A549 (cell line): ENCODE data around the gene PERM1. TPM values are rescaled to one million over a fixed set of nuclear protein-coding genes. Genes with fewer than 3 reads are reported as not detected.
A peak's percentile ranks its signal among the peaks of the same experiment; 100 is the strongest.

Experiments used
- ATAC-seq, 2 experiments: fragments of 200-7000 bp in 1 of 2; fragments of >200 bp in 1 of 2; cut with Nextera tagmentation in 1 of 2; cut with Tn5 transposase in 1 of 2; 3 replicates each; pipeline versions ENCODE4 v1.8.0 to v1.9.1; 2018 to 2020; ENCODE audit warnings: mild to moderate bottlenecking in 1 of 2, moderate library complexity in 1 of 2
- CTCF ChIA-PET: fragments of 300-600 bp; sonication (Branson Sonifier 250); formaldehyde crosslinking; extraction: SDS; loops from one replicate; lab custom pipeline; 2021; ENCODE audit warnings: antibody characterized with exemption, inconsistent platforms; lab: Yijun Ruan, JAX
- POLR2A ChIA-PET: fragments of 350-600 bp; formaldehyde crosslinking; extraction: SDS; loops from one replicate; lab custom pipeline; 2021; ENCODE audit warnings: antibody characterized with exemption, inconsistent platforms; lab: Yijun Ruan, JAX
- DNase-seq, 2 experiments: peaks; one replicate each; pipeline versions ENCODE4 v3.0.0 to v3.0.0-alpha.2; 2011 to 2016; ENCODE audit warnings: low read depth in 1 of 2, low spot score in 1 of 2
- FAIRE-seq: peaks from 2 replicates; lab custom pipeline; 2011; peaks lifted over from hg19 to GRCh38; lab: Jason Lieb, UNC
- H3K27ac ChIP-seq, 2 experiments: fragments of >200 bp; sonication (Bioruptor Twin); formaldehyde crosslinking; 3 replicates each; pipeline ENCODE4 v1.5.1; 2016 to 2017
- H3K4me1 ChIP-seq: fragments of >200 bp; sonication (Bioruptor Twin); formaldehyde crosslinking; 3 replicates; pipeline ENCODE4 v1.6.1; 2016
- H3K4me2 ChIP-seq: fragments of >200 bp; sonication (Bioruptor Twin); formaldehyde crosslinking; 3 replicates; pipeline ENCODE4 v1.6.1; 2016
- H3K4me3 ChIP-seq: fragments of >200 bp; sonication (Bioruptor Twin); formaldehyde crosslinking; 3 replicates; pipeline ENCODE4 v1.5.1; 2016
- H3K9me3 ChIP-seq: fragments of >200 bp; sonication (Bioruptor Twin); formaldehyde crosslinking; 3 replicates; pipeline ENCODE4 v1.6.1; 2016
- CEBPB ChIP-seq, 2 experiments: fragments of >200 bp in 1 of 2; sonication (Bioruptor Twin) in 1 of 2; formaldehyde crosslinking in 1 of 2; IDR thresholded peaks; 2 replicates each; pipeline ENCODE4 v1.6.1; 2012 to 2016
- ELK1 ChIP-seq: fragments of 150-350 bp; IDR thresholded peaks from 2 replicates; pipeline ENCODE4 v1.6.1; 2014; ENCODE audit warnings: low read depth, mild to moderate bottlenecking, low read length
- EP300 ChIP-seq, 2 experiments: fragments of >200 bp; sonication (Bioruptor Twin); formaldehyde crosslinking; IDR thresholded peaks; 2 replicates in 1 of 2; 3 replicates in 1 of 2; pipeline ENCODE4 v1.6.1; 2016 to 2017
- FOSL2 ChIP-seq, 2 experiments: fragments of 450-650 bp in 1 of 2; fragments of >200 bp in 1 of 2; sonication (Bioruptor Twin) in 1 of 2; formaldehyde crosslinking; IDR thresholded peaks; 2 replicates each; pipeline versions ENCODE4 v1.5.0 to v1.6.1; 2016 to 2020; ENCODE audit warnings: mild to moderate bottlenecking in 1 of 2, moderate library complexity in 1 of 2
- HOXB13 ChIP-seq: fragments of 250-450 bp; sonication (Bioruptor Pico); IDR thresholded peaks from 2 replicates; pipeline ENCODE4 v1.5.0; 2020; ENCODE audit warnings: low read depth, mild to moderate bottlenecking, moderate library complexity
- KDM1A ChIP-seq: fragments of 200-600 bp; sonication (generic); IDR thresholded peaks from 2 replicates; pipeline ENCODE4 v1.6.1; 2016; ENCODE audit warnings: low read depth, mild to moderate bottlenecking
- NFE2L2 ChIP-seq: fragments of 150-350 bp; conservative IDR thresholded peaks from 2 replicates; pipeline ENCODE4 v1.6.1; 2014; ENCODE audit warnings: low read length
- NPAS2 ChIP-seq: fragments of 250-450 bp; sonication (Bioruptor Pico); IDR thresholded peaks from 2 replicates; pipeline ENCODE4 v1.8.0; 2022; ENCODE audit warnings: mild to moderate bottlenecking, moderate library complexity, borderline replicate concordance
- PHF8 ChIP-seq: fragments of 200-600 bp; sonication (generic); IDR thresholded peaks from 2 replicates; pipeline ENCODE4 v1.6.1; 2016; ENCODE audit warnings: low read depth, mild to moderate bottlenecking, antibody characterized with exemption, moderate library complexity, borderline replicate concordance
- RCOR1 ChIP-seq: fragments of 150-350 bp; IDR thresholded peaks from 2 replicates; pipeline ENCODE4 v1.6.1; 2014; ENCODE audit warnings: antibody characterized with exemption, low read length, low read depth
- REST ChIP-seq: fragments of 200-600 bp; sonication (generic); IDR thresholded peaks from 2 replicates; pipeline ENCODE4 v1.6.1; 2016; ENCODE audit warnings: antibody characterized with exemption, mild to moderate bottlenecking, moderate library complexity
- RFX5 ChIP-seq: fragments of 450-650 bp; IDR thresholded peaks from 2 replicates; pipeline ENCODE4 v1.7.1; 2014; ENCODE audit warnings: antibody characterized with exemption, mild to moderate bottlenecking, moderate library complexity
- RNF2 ChIP-seq: fragments of 200-600 bp; sonication (generic); IDR thresholded peaks from 2 replicates; pipeline ENCODE4 v1.6.1; 2016; ENCODE audit warnings: low read depth, mild to moderate bottlenecking, antibody characterized with exemption, moderate library complexity, borderline replicate concordance
- SMC3 ChIP-seq: fragments of >200 bp; sonication (Bioruptor Twin); formaldehyde crosslinking; IDR thresholded peaks from 3 replicates; pipeline ENCODE4 v1.6.1; 2018; ENCODE audit warnings: inconsistent platforms
- SREBF2 ChIP-seq: fragments of 450-650 bp; IDR thresholded peaks from 2 replicates; pipeline ENCODE4 v1.6.1; 2014; ENCODE audit warnings: mild to moderate bottlenecking, moderate library complexity
- TFCP2L1 ChIP-seq: fragments of 250-450 bp; sonication (Bioruptor Pico); IDR thresholded peaks from 2 replicates; pipeline ENCODE4 v1.5.0; 2021; ENCODE audit warnings: mild to moderate bottlenecking
- ZNF302 ChIP-seq: fragments of 250-450 bp; sonication (Bioruptor Pico); IDR thresholded peaks from 2 replicates; pipeline ENCODE4 v1.9.0; 2021; ENCODE audit warnings: inconsistent platforms, mild to moderate bottlenecking, moderate library complexity
- WGBS: methylation state at CpG from one replicate; pipeline ENCODE4 v1.1.6; 2017; ENCODE audit errors: missing lambda C conversion rate; 5-methylcytosine and 5-hydroxymethylcytosine counted together
- polyA plus RNA-seq, 4 experiments: library from polyadenylated mRNA; depleted of rRNA in 3 of 4; stranded (reverse); fragments of >200 nt; fragmentation: RNase III in 1 of 4; extraction: RNeasy Plus Mini Kit Qiagen cat#74134 plus additional on column Dnase treatment in 1 of 4; gene quantifications; 2 replicates in 3 of 4; 3 replicates in 1 of 4; pipeline ENCODE4 v1.2.3, GENCODE V29; 2011 to 2017

Gene PERM1
- polyA plus RNA-seq, 2 of the 4 experiments (the other 2 are of a cell fraction): 0.30 TPM; not detected in 1

- ATAC-seq (no peak), DNase-seq (no peak), FAIRE-seq (no peak)
- POLR2A ChIA-PET: no interaction called here
- TF ChIP-seq REST (no peak), CEBPB (IDR thresholded peaks at IDR 0.05) (no peak), PHF8 (no peak), TFCP2L1 (CRISPR knock-in tag) (no peak), RCOR1 (no peak), SMC3 (no peak), KDM1A (no peak), EP300 (IDR thresholded peaks at IDR 0.05) (no peak)
- Histone ChIP-seq H3K9me3 (no peaks in the 10 kb centered on the region), H3K4me1 (peaks cover 24% of the 10 kb centered on the region), H3K27ac (peak overlapping the region in 1 of 2 experiments; percentile 43; a peak in 1 of 6 replicates), H3K4me3 (no peak overlapping the region), H3K4me2 (no peak overlapping the region)
- 78% methylated on average over 15 of the region's 21 CpGs for WGBS
- CTCF ChIA-PET: interaction anchor here (1.0 to 4.1 kb wide), 6 partner anchors 9 to 23 kb away, joined by 3 to 52 read pairs (median 6); partner anchors contain the start of genes ISG15 and PERM1
Observed at GRCh38 chr1:1004780-1005697, 23.1 kb upstream of the PERM1 start.

GRCh38 chr1:1004420-1004779, 22.5 kb upstream of the PERM1 start:
- Histone ChIP-seq H3K4me3 (no peak overlapping the region), H3K4me2 (no peak overlapping the region), H3K9me3 (no peaks in the 10 kb centered on the region), H3K4me1 (peaks cover 24% of the 10 kb centered on the region), H3K27ac (no peak overlapping the region)
- WGBS: 67% methylated on average over 4 of the region's 7 CpGs
- FAIRE-seq: no peak
- DNase-seq: no peak
- CTCF ChIA-PET: interaction anchor here (1.2 to 4.1 kb wide), 3 partner anchors 10 to 22 kb away, joined by 3 to 52 read pairs (median 52); partner anchors contain the start of genes ISG15 and PERM1
- POLR2A ChIA-PET: no interaction called here
- no peak for ATAC-seq
- TF ChIP-seq ELK1 (no peak), FOSL2 (IDR thresholded peaks at IDR 0.05) (no peak), FOSL2 (CRISPR knock-in tag; IDR thresholded peaks at IDR 0.05) (no peak), CEBPB (IDR thresholded peaks at IDR 0.05) (no peak), KDM1A (no peak), HOXB13 (CRISPR knock-in tag) (no peak), NPAS2 (CRISPR knock-in tag) (no peak), SREBF2 (no peak), NFE2L2 (no peak), RFX5 (no peak), RNF2 (no peak), TFCP2L1 (CRISPR knock-in tag) (no peak), ZNF302 (no peak)
